ENCODE data around the gene EMX1. TPM values are rescaled to one million over a fixed set of nuclear protein-coding genes. Genes with fewer than 3 reads are reported as not detected.

The EMX1 gene
- total RNA-seq, 4 donors from 2014 or later, result 0.21 TPM; not detected in 3

GRCh38 chr2:72980535-72981217, 63.4 kb downstream of the EMX1 start:
- TF ChIP-seq CTCF (IDR thresholded peaks at IDR 0.05) (no peak), POLR2A (IDR thresholded peaks at IDR 0.05) (no peak)
- H3K27me3 ChIP-seq, result no peaks in the 10 kb centered on the region
- H3K27ac ChIP-seq, result no peak overlapping the region
- H3K4me3 ChIP-seq, result no peak overlapping the region
- H3K36me3 ChIP-seq, result no peaks in the 10 kb centered on the region
- intact Hi-C loops (cut with DNase I; ENCODE audit: low total_unique reads), result no loop called here
- no peak for DNase-seq
- H3K4me1 ChIP-seq, result no peaks in the 10 kb centered on the region
- H3K9me3 ChIP-seq, result no peaks in the 10 kb centered on the region

DNA sequence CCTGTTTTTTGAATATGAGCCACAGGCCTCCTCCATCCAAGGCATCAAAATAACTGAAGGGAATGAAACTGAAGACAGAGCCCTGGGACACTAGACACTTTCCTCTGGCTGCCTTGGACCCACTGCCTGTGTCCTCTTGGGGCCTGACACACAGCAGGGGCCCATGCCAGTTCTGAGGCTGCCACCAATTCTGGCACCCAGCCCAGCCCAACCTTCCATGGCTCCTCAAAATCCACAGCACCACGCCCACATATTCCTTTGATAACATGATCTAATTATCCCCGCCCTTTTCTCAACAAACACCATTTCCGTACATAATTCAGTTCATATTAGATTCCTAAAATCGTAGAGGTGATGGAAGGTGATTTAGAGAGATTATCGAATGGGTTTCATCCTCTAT, 64.2 kb downstream of the EMX1 start:
- no peaks in the 10 kb centered on the region for H3K27me3 ChIP-seq
- intact Hi-C loops (cut with DNase I; ENCODE audit: low total_unique reads), result no loop called here
- H3K9me3 ChIP-seq, result no peaks in the 10 kb centered on the region
- H3K4me1 ChIP-seq, result no peaks in the 10 kb centered on the region
- TF ChIP-seq POLR2A (IDR thresholded peaks at IDR 0.05) (no peak), CTCF (IDR thresholded peaks at IDR 0.05) (no peak)
- no peak overlapping the region for H3K4me3 ChIP-seq
- no peaks in the 10 kb centered on the region for H3K36me3 ChIP-seq
- H3K27ac ChIP-seq, result no peak overlapping the region
- no peak for DNase-seq

DNA sequence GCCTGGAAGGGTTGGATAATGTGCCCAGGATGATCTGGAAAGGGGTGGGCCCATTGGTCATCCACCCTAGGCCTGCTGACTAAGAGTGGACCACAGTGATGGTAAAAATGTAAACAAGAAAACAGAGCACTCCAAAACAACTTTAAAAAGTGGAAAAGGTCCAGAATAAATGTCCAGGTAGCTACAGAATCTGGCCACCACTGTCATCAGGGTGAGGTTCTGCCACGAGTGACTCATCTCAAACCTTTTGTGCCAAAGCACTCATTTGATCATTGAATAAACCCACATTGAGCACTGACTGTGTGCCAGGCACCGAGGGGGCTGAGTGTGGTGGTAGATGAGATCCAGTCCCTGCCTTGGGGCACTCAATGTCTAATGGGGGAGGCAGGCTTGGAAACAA, 64.9 kb downstream of the EMX1 start:
- intact Hi-C loops (cut with DNase I; ENCODE audit: low total_unique reads), result no loop called here
- H3K27me3 ChIP-seq, result no peaks in the 10 kb centered on the region
- TF ChIP-seq CTCF (IDR thresholded peaks at IDR 0.05) (no peak), POLR2A (IDR thresholded peaks at IDR 0.05) (no peak)
- H3K4me1 ChIP-seq, result no peaks in the 10 kb centered on the region
- H3K27ac ChIP-seq, result no peak overlapping the region
- no peak for DNase-seq
- H3K9me3 ChIP-seq, result no peaks in the 10 kb centered on the region
- H3K4me3 ChIP-seq, result no peak overlapping the region
- no peaks in the 10 kb centered on the region for H3K36me3 ChIP-seq

DNA sequence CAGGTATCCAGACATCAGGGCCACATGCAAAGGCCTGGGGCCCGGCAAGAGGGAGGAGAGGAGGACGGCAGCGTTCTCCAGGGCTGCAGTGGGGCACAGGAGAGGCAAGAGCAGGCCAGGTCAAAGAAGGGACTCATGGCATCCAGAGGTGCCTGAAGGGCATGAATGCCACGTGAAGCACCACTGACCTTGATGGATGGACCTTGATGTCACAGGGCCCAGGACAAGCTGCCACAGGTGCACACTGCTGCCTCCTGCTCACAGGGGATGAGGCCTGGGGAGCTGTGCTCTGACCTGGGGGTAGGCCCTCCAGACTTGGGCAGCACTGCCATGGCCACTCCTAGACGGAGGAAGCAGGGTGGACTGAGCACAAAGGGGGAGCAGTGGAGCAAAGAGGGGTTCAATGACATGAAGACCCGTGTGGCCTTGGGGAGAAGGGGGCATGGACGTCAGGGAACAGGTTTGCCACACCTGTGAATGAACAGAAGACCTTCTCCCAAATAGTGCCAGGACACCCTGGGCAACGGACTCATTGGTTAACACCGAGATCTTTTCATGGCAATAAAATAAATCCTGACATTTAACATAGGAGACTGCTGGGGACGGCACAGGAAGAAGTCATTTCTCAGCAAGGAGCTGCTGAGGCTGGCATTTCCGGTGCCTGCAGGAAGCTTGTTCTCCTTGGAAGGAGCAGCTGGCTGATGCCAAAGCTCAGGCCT, 65.6 kb downstream of the EMX1 start:
- Histone ChIP-seq H3K4me1 (no peaks in the 10 kb centered on the region), H3K9me3 (no peaks in the 10 kb centered on the region), H3K27ac (no peak overlapping the region), H3K4me3 (no peak overlapping the region), H3K27me3 (no peaks in the 10 kb centered on the region), H3K36me3 (no peaks in the 10 kb centered on the region)
- intact Hi-C loops (cut with DNase I; ENCODE audit: low total_unique reads), result no loop called here
- no peak for TF ChIP-seq CTCF (IDR thresholded peaks at IDR 0.05)
- DNase-seq, result no peak

DNA sequence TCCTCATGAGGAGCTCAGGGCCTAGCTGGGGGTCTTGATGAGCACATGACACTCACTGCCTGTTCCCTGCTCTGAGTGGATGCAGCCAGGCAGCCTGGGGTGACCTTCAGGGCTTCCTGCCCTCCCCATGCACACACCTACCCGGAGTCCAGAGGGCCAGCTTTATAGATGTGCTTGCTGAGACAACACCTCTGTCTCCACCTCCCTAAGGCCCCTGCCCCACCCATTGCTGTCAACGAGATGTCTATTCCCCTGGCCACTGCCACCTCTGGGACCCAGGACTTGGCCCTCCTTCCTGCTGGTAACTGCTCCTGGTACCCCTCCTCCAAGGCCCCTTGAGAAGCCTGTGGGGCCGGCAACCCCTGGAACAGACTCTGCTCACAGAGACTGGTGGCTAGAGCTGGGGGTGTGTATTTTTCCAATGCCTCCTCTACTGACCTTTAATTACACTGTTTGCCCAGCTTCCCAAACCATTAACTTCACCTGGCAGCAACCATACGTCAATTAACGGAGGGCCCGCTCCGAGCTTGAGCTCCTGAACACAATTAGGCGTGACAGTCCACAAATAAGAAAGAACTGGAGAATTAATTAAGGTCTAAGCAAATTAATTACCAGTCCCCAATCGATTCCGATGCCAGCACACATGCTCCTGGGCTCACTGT, 66.3 kb downstream of the EMX1 start:
- Histone ChIP-seq H3K36me3 (no peaks in the 10 kb centered on the region), H3K4me1 (no peaks in the 10 kb centered on the region), H3K4me3 (no peak overlapping the region), H3K27me3 (no peaks in the 10 kb centered on the region), H3K27ac (no peak overlapping the region), H3K9me3 (no peaks in the 10 kb centered on the region)
- intact Hi-C loops (cut with DNase I; ENCODE audit: low total_unique reads), result no loop called here
- no peak for DNase-seq
- TF ChIP-seq CTCF (IDR thresholded peaks at IDR 0.05) (no peak), POLR2A (IDR thresholded peaks at IDR 0.05) (no peak)
